Heart right ventricle (tissue), 16 donors: Measurements from ENCODE around the gene MIA2. TPM values are rescaled to one million over a fixed set of nuclear protein-coding genes. Genes with fewer than 3 reads are reported as not detected.

Source experiments
- ATAC-seq, 8 donors: fragments of 200-7000 bp; cut with Tn5 transposase; one replicate each; pipeline ENCODE4 v1.9.1; 2020; ENCODE audit warnings: mild to moderate bottlenecking in 8 of 8, moderate library complexity in 8 of 8, moderate number of reproducible peaks in 1 of 8
- DNase-seq, 2 donors: peaks; one replicate each; pipeline ENCODE4 v3.0.0-alpha.2; 2020
- H3K27ac ChIP-seq, 10 donors: fragments of 200-600 bp; sonication (generic) in 2 of 10; one replicate each; pipeline versions ENCODE4 v1.5.0 to v1.8.0; 2020 to 2022; ENCODE audit warnings: mild to moderate bottlenecking in 3 of 10
- H3K27me3 ChIP-seq, 7 donors: fragments of 200-600 bp; one replicate each; pipeline ENCODE4 v1.8.0; 2021 to 2022; ENCODE audit warnings: mild to moderate bottlenecking in 2 of 7
- H3K36me3 ChIP-seq, 9 donors: fragments of 200-600 bp; sonication (generic) in 1 of 9; one replicate each; pipeline versions ENCODE4 v1.5.0 to v1.8.0; 2020 to 2022; ENCODE audit warnings: mild to moderate bottlenecking in 2 of 9
- H3K4me1 ChIP-seq, 9 donors: fragments of 200-600 bp; sonication (generic) in 1 of 9; one replicate each; pipeline versions ENCODE4 v1.5.0 to v1.8.0; 2020 to 2022; ENCODE audit warnings: mild to moderate bottlenecking in 4 of 9
- H3K4me3 ChIP-seq, 10 donors: fragments of 200-600 bp; sonication (generic) in 2 of 10; one replicate each; pipeline versions ENCODE4 v1.5.0 to v1.8.0; 2020 to 2022; ENCODE audit warnings: mild to moderate bottlenecking in 7 of 10, moderate library complexity in 2 of 10
- H3K9me3 ChIP-seq, 11 donors: fragments of 200-600 bp in 10 of 11; sonication (generic) in 2 of 11; one replicate each; pipeline versions ENCODE4 v1.5.0 to v1.8.0; 2013 to 2022; ENCODE audit warnings: mild to moderate bottlenecking in 2 of 11, control low read depth in 1 of 11, moderate library complexity in 1 of 11
- WGBS, 2 donors: extraction: QIAGEN DNeasy Blood & Tissue Kit; methylation state at CpG; one replicate each; pipeline ENCODE4 v1.1.7; 2013; ENCODE audit warnings: inconsistent platforms in 1 of 2; 5-methylcytosine and 5-hydroxymethylcytosine counted together
- intact Hi-C, 10 donors: fragments of 100-400 bp; cut with DNase I; formaldehyde crosslinking; loops; one replicate each; pipeline versions ENCODE4 v1.11.1 to v1.14.2; 2022
- polyA plus RNA-seq, 2 donors: library from polyadenylated mRNA; stranded (reverse); fragments of 200-250 nt; gene quantifications; one replicate each; pipeline ENCODE4 v1.2.3, GENCODE V29; 2013
- total RNA-seq, 10 donors: library from RNA; stranded (reverse); fragmentation: NEBNext Ultra II Directional in 3 of 10; extraction: Animal tissue kit (Norgen Biotek cat#: 25700) in 3 of 10; gene quantifications; one replicate each; pipeline versions ENCODE4 v1.2.1 to v1.2.4, GENCODE V29; 2021 to 2023
- TF ChIP-seq, protein P1 (sequence below), 9 donors: fragments of 200-600 bp; sonication (generic) in 2 of 9; IDR thresholded peaks; one replicate each; pipeline versions ENCODE4 v1.5.0 to v1.8.0; 2021 to 2022; ENCODE audit warnings: antibody characterized with exemption in 9 of 9, mild to moderate bottlenecking in 5 of 9, moderate library complexity in 1 of 9
- donor health status: Arrhythmogenic right ventricular cardiomyopathy.
- donor health status: ischemic (EF 13 %, LVEDD 7.1; RV severe dilation, severe dysfunction).
- donor health status: healthy with polysubstance abuse.
- donor health status: DM: no; HTN: yes; CAD: no.
- donor health status: DM: no; HTN: no; CAD: no.
- donor health status: ischemic (EF 25% LVEDD 6.9; RV normal size, moderate dysfunction).
- donor health status: ischemic (EF 25% LVEDD 5.7; RV mildly dilated, moderate dysfunction).
- donor health status: healthy.
- donor health status: DM: yes; HTN: yes; CAD: no.
- donor health status: Ischemic cardiomyopathy.
- donor health status: ischemic (EF 35%, LVEDD 5.7; RV mildly dilated, moderate dysfunction).
- donor health status: nonischemic (EF 11% LVEDD 7.7; RV severe dilation, severe dysfunction).
- donor health status: DM: yes; HTN: yes; CAD: no.
- donor health status: PGD.
- donor health status: ischemic (EF 29% LVEDD 5.4; RV normal size, mild dysfunction).
- donor health status: nonischemic (EF 23%, LVEDD 6.1; RV moderate dilation, normal function).

The MIA2 gene
- total and polyA plus RNA-seq, 12 donors, result 8.0 to 34.6 (median 22.3) TPM

GRCh38 chr14:39416072-39416471 lies 182.4 kb downstream of the MIA2 start:
- no peak for ATAC-seq
- intact Hi-C loops, result no loop called here
- WGBS, 2 donors, result 93 to 100% methylated on average over 1 of the region's 1 CpG
- H3K4me3 ChIP-seq, result no peak overlapping the region
- H3K36me3 ChIP-seq, result peaks cover 0 to 9% (median 0%) of the 10 kb centered on the region in 9 donors
- DNase-seq, result no peak
- no peak overlapping the region for H3K27ac ChIP-seq
- H3K9me3 ChIP-seq, result peaks cover 0 to 50% (median 14%) of the 10 kb centered on the region in 11 donors
- TF ChIP-seq, protein P1, sequence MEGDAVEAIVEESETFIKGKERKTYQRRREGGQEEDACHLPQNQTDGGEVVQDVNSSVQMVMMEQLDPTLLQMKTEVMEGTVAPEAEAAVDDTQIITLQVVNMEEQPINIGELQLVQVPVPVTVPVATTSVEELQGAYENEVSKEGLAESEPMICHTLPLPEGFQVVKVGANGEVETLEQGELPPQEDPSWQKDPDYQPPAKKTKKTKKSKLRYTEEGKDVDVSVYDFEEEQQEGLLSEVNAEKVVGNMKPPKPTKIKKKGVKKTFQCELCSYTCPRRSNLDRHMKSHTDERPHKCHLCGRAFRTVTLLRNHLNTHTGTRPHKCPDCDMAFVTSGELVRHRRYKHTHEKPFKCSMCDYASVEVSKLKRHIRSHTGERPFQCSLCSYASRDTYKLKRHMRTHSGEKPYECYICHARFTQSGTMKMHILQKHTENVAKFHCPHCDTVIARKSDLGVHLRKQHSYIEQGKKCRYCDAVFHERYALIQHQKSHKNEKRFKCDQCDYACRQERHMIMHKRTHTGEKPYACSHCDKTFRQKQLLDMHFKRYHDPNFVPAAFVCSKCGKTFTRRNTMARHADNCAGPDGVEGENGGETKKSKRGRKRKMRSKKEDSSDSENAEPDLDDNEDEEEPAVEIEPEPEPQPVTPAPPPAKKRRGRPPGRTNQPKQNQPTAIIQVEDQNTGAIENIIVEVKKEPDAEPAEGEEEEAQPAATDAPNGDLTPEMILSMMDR (IDR thresholded peaks at IDR 0.05), result no peak
- no peaks in the 10 kb centered on the region for H3K27me3 ChIP-seq
- H3K4me1 ChIP-seq, result peaks cover 0 to 4% (median 0%) of the 10 kb centered on the region in 9 donors

DNA sequence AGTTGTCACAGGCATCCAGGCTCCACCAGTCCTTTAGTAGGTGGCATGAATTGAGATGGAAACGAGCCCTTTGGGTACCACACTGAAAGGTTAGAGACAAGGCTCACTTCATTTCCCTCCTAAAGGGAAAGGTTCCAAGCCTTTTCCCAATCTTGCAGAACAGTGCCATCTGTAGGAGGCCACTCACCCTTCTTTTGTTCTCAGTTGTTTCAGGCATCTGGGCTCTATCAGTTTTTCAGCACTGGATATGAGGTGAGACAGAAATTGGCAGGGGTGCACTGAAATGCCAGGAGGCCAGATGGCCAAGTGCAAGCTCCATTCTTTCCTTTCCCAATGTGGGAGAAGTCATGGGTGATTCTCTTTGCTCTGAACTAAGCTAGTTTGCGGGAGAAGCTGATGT lies 183.3 kb downstream of the MIA2 start:
- peak in 1 of 2 donors; percentile 38 for DNase-seq
- ATAC-seq, result peak; percentile 51 to 97 (median 84)
- WGBS, 2 donors, result 62 to 81% methylated on average over 2 of the region's 2 CpGs
- Histone ChIP-seq H3K4me1 (peaks cover 0 to 7% (median 2%) of the 10 kb centered on the region in 9 donors), H3K27me3 (no peaks in the 10 kb centered on the region), H3K27ac (no peak overlapping the region), H3K36me3 (peaks cover 0 to 5% (median 0%) of the 10 kb centered on the region in 9 donors), H3K4me3 (no peak overlapping the region), H3K9me3 (peaks cover 0 to 42% (median 14%) of the 10 kb centered on the region in 11 donors)
- intact Hi-C loops, result no loop called here
- TF ChIP-seq, protein P1 (IDR thresholded peaks at IDR 0.05), result peak in 6 of 9 donors; percentile 27 to 55 (median 43)

DNA sequence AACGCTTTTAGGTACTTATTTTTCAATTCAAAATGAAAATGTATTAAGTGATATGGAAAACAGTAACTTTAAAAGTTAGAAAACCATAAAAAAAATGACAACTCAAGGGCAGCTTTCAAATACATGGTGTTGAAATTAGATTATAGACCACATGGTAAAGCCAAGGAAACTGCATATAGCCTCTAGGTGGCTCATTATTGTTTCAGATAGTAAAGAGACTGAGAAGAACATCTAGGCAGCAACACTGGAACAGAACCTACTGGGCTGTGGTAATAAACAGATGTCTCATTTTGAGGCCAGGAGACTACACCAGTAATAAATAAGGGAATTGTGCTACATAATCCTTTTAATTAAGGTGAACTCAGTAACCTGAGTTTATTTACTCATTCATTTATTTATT lies 185.6 kb downstream of the MIA2 start:
- H3K4me1 ChIP-seq, result peaks cover 0 to 26% (median 16%) of the 10 kb centered on the region in 9 donors
- TF ChIP-seq, protein P1 (IDR thresholded peaks at IDR 0.05), result no peak
- H3K27me3 ChIP-seq, result no peaks in the 10 kb centered on the region
- H3K27ac ChIP-seq, result no peak overlapping the region
- intact Hi-C loops, result no loop called here
- H3K4me3 ChIP-seq, result no peak overlapping the region
- WGBS, 2 donors, result 98 to 100% methylated on average over 1 of the region's 1 CpG
- DNase-seq, result no peak
- peaks cover 0 to 27% (median 14%) of the 10 kb centered on the region in 11 donors for H3K9me3 ChIP-seq
- H3K36me3 ChIP-seq, result no peaks in the 10 kb centered on the region
- no peak for ATAC-seq

GRCh38 chr14:39422243-39422642 lies 188.5 kb downstream of the MIA2 start:
- Histone ChIP-seq H3K4me1 (peaks cover 0 to 50% (median 35%) of the 10 kb centered on the region in 9 donors), H3K27me3 (no peaks in the 10 kb centered on the region), H3K9me3 (peaks cover 0 to 5% (median 0%) of the 10 kb centered on the region in 11 donors), H3K4me3 (no peak overlapping the region), H3K36me3 (no peaks in the 10 kb centered on the region), H3K27ac (no peak overlapping the region)
- intact Hi-C loops, result loop anchor here in 3 of 10 donors (10.0 kb wide), 3 partner anchors 147 to 317 kb away; partner anchors contain the start of genes SEC23A (in 2 of the 3), PNN (in 1 of the 3) and TRAPPC6B (in 1 of the 3)
- DNase-seq (no peak), ATAC-seq (peak in 2 of 8 donors; percentile 14 to 67)
- TF ChIP-seq, protein P1 (IDR thresholded peaks at IDR 0.05), result no peak
